HG03103 (cell line): Measurements from ENCODE around the gene RPSA.
"Not testable (repeated sequence)": the region's sequence is repeated elsewhere in the genome, so short reads cannot be mapped to it uniquely, and the experiment has no call there.

Source experiments
- ATAC-seq: cut with Tn5 transposase; IDR thresholded peaks from one replicate; pipeline ENCODE4 v1.9.1; 2021; ENCODE audit warnings: low read depth; ENCODE audit not compliant: unreplicated experiment

RPSA gene

GRCh38 chr3:39418556-39419225 lies 12.2 kb downstream of the RPSA start:
- not testable (repeated sequence) for ATAC-seq

- ATAC-seq, result no peak
These were observed 13.3 kb downstream of the RPSA start for GRCh38 chr3:39419742-39420315.

- no peak for ATAC-seq
These were observed 14.0 kb downstream of the RPSA start for GRCh38 chr3:39420543-39420942.

- no peak for ATAC-seq
These were observed 17.0 kb downstream of the RPSA start for GRCh38 chr3:39423436-39423970.

- no peak for ATAC-seq
These were observed 19.8 kb downstream of the RPSA start for GRCh38 chr3:39426312-39426711.

- ATAC-seq, result no peak
These were observed 21.0 kb downstream of the RPSA start for GRCh38 chr3:39427506-39427905.

- no peak for ATAC-seq
These were observed 22.3 kb downstream of the RPSA start for GRCh38 chr3:39428745-39429201.

- no peak for ATAC-seq
These were observed 22.9 kb downstream of the RPSA start for GRCh38 chr3:39429466-39429865.

- ATAC-seq, result no peak
These were observed 25.8 kb downstream of the RPSA start for GRCh38 chr3:39432342-39432741.

- ATAC-seq, result no peak
These were observed 27.1 kb downstream of the RPSA start for GRCh38 chr3:39433642-39434041.

GRCh38 chr3:39434574-39434973 lies 28.1 kb downstream of the RPSA start:
- ATAC-seq, result no peak

- no peak for ATAC-seq
These were observed 28.7 kb downstream of the RPSA start for GRCh38 chr3:39435006-39435748.

GRCh38 chr3:39438880-39439279 lies 32.4 kb downstream of the RPSA start:
- no peak for ATAC-seq

GRCh38 chr3:39440316-39440715 lies 33.8 kb downstream of the RPSA start:
- no peak for ATAC-seq

- no peak for ATAC-seq
These were observed 37.0 kb downstream of the RPSA start for GRCh38 chr3:39443530-39443929.

- no peak for ATAC-seq
These were observed 39.4 kb downstream of the RPSA start for GRCh38 chr3:39445927-39446326.

- ATAC-seq, result no peak
These were observed 39.9 kb downstream of the RPSA start for GRCh38 chr3:39446444-39446843.

- peak; percentile 82 for ATAC-seq
These were observed 41.3 kb downstream of the RPSA start for GRCh38 chr3:39447637-39448483.

- no peak for ATAC-seq
These were observed 42.1 kb downstream of the RPSA start for GRCh38 chr3:39448506-39449233.

- no peak for ATAC-seq
These were observed 43.3 kb downstream of the RPSA start for GRCh38 chr3:39449796-39450195.
